CD4-positive, alpha-beta T cell (primary cell): ENCODE measurements around the gene TEX2. TPM values are rescaled to one million over a fixed set of nuclear protein-coding genes. Genes with fewer than 3 reads are reported as not detected.

ENCODE experiments used
- ATAC-seq: fragments of 200-7000 bp; cut with Tn5 transposase; one replicate; pipeline ENCODE4 v1.10.0; 2022; ENCODE audit warnings: mild to moderate bottlenecking; ENCODE audit not compliant: poor library complexity
- CTCF ChIA-PET: fragments of 350-600 bp; sonication (Branson Sonifier 250); formaldehyde crosslinking; loops from one replicate; lab custom pipeline; 2021; ENCODE audit warnings: antibody characterized with exemption, inconsistent platforms; lab: Charles Lee
- POLR2A ChIA-PET: fragments of 350-600 bp; sonication (Branson Sonifier 250); formaldehyde crosslinking; loops from one replicate; lab custom pipeline; 2021; ENCODE audit warnings: antibody characterized with exemption, inconsistent platforms; lab: Charles Lee
- DNase-seq, 14 experiments: peaks; one replicate each; pipeline ENCODE4 v3.0.0-alpha.2; 2013 to 2020; ENCODE audit warnings: mixed read lengths in 2 of 14
- H3K27ac ChIP-seq, 2 donors: one replicate each; pipeline versions ENCODE4 v1.5.1 to v1.7.0; 2013; ENCODE audit warnings: low read length in 2 of 2, low read depth in 1 of 2, mild to moderate bottlenecking in 1 of 2
- H3K27me3 ChIP-seq, 2 experiments: 1 replicate in 1 of 2; 2 replicates in 1 of 2; pipeline versions ENCODE4 v1.6.1 to v1.7.0; 2013; ENCODE audit warnings: low read length in 2 of 2, control low read depth in 1 of 2, mild to moderate bottlenecking in 1 of 2, moderate library complexity in 1 of 2; ENCODE audit not compliant: insufficient read depth in 2 of 2, control insufficient read depth in 1 of 2
- H3K36me3 ChIP-seq: one replicate; pipeline ENCODE4 v1.6.1; 2013; ENCODE audit warnings: low read length, control low read depth; ENCODE audit not compliant: insufficient read depth
- H3K4me1 ChIP-seq: one replicate; pipeline ENCODE4 v1.6.1; 2013; ENCODE audit warnings: low read length, control low read depth; ENCODE audit not compliant: insufficient read depth
- H3K4me3 ChIP-seq: one replicate; pipeline ENCODE4 v1.5.1; 2013; ENCODE audit warnings: mild to moderate bottlenecking, low read length, moderate library complexity
- H3K9me3 ChIP-seq, 2 experiments: 1 replicate in 1 of 2; 2 replicates in 1 of 2; pipeline versions ENCODE4 v1.6.1 to v1.7.0; 2013; ENCODE audit warnings: low read length in 2 of 2, mild to moderate bottlenecking in 2 of 2, control low read depth in 1 of 2, moderate library complexity in 1 of 2; ENCODE audit not compliant: control insufficient read depth in 1 of 2, insufficient read depth in 1 of 2
- H3K27ac Mint-ChIP-seq: one replicate; pipeline ENCODE4 v1.8.0; 2020; ENCODE audit warnings: mixed read lengths
- H3K27me3 Mint-ChIP-seq: one replicate; pipeline ENCODE4 v1.8.0; 2021; ENCODE audit warnings: mixed read lengths
- H3K36me3 Mint-ChIP-seq: one replicate; pipeline ENCODE4 v1.8.0; 2021; ENCODE audit warnings: low read depth, mixed read lengths
- H3K4me1 Mint-ChIP-seq: one replicate; pipeline ENCODE4 v1.8.0; 2021; ENCODE audit warnings: low read depth, mixed read lengths
- H3K4me3 Mint-ChIP-seq: one replicate; pipeline ENCODE4 v1.8.0; 2020; ENCODE audit warnings: mild to moderate bottlenecking, mixed read lengths
- H3K9me3 Mint-ChIP-seq: one replicate; pipeline ENCODE4 v1.8.0; 2020; ENCODE audit warnings: mixed read lengths
- intact Hi-C, 2 experiments: fragments of 100-400 bp; cut with DNase I in 1 of 2; cut with micrococcal nuclease in 1 of 2; formaldehyde crosslinking; loops; one replicate each; pipeline versions ENCODE4 v1.15.1 to v1.9.0; 2023 to 2025; cut with DNase I, micrococcal nuclease
- total RNA-seq, 174 experiments: library from RNA in 2 of 174; stranded (reverse) in 2 of 174; gene quantifications; one replicate each; pipeline ENCODE4 v1.2.3 and lab custom pipeline; 2021 to 2026
- TF ChIP-seq, protein P1 (sequence below): fragments of 200-600 bp; IDR thresholded peaks from one replicate; pipeline ENCODE4 v1.8.0; 2022; ENCODE audit warnings: antibody characterized with exemption, mild to moderate bottlenecking

The TEX2 gene
- total RNA-seq, 2 experiments from 2014 or later = 8.6 to 8.9 TPM

DNA sequence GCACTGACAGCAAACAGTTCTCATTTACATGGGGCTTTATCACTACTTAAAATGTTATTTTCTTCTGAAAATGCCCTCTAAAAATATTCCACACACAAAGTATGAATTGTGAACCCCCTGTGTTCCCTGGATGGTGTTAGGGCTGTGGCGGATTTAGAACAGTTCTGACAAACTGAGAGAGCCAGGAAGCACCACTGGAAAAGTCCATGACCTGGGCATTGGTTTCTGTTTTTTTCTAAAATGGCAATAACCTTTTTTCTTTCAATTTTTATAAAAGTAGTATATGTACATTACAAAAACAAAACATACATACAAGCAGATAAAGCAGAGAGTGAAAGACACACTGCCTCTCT lies 112.1 kb downstream of the TEX2 start:
- TF ChIP-seq, protein P1, sequence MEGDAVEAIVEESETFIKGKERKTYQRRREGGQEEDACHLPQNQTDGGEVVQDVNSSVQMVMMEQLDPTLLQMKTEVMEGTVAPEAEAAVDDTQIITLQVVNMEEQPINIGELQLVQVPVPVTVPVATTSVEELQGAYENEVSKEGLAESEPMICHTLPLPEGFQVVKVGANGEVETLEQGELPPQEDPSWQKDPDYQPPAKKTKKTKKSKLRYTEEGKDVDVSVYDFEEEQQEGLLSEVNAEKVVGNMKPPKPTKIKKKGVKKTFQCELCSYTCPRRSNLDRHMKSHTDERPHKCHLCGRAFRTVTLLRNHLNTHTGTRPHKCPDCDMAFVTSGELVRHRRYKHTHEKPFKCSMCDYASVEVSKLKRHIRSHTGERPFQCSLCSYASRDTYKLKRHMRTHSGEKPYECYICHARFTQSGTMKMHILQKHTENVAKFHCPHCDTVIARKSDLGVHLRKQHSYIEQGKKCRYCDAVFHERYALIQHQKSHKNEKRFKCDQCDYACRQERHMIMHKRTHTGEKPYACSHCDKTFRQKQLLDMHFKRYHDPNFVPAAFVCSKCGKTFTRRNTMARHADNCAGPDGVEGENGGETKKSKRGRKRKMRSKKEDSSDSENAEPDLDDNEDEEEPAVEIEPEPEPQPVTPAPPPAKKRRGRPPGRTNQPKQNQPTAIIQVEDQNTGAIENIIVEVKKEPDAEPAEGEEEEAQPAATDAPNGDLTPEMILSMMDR = no peak
- intact Hi-C loops = no loop called here
- Histone ChIP-seq H3K27ac (no peak overlapping the region), H3K4me1 (peaks cover 15% of the 10 kb centered on the region), H3K27me3 (no peaks in the 10 kb centered on the region), H3K9me3 (no peaks in the 10 kb centered on the region), H3K36me3 (peaks cover 38% of the 10 kb centered on the region), H3K4me3 (no peak overlapping the region)
- DNase-seq = no peak
- peak overlapping the region; percentile 38 for H3K27ac Mint-ChIP-seq
- ATAC-seq = no peak
- H3K4me1 Mint-ChIP-seq = peaks cover 19% of the 10 kb centered on the region
- H3K4me3 Mint-ChIP-seq = no peak overlapping the region
- ChIA-PET CTCF (no interaction called here), POLR2A (no interaction called here)
- no peaks in the 10 kb centered on the region for H3K27me3 Mint-ChIP-seq
- peaks cover 67% of the 10 kb centered on the region for H3K36me3 Mint-ChIP-seq
- H3K9me3 Mint-ChIP-seq = no peaks in the 10 kb centered on the region

DNA sequence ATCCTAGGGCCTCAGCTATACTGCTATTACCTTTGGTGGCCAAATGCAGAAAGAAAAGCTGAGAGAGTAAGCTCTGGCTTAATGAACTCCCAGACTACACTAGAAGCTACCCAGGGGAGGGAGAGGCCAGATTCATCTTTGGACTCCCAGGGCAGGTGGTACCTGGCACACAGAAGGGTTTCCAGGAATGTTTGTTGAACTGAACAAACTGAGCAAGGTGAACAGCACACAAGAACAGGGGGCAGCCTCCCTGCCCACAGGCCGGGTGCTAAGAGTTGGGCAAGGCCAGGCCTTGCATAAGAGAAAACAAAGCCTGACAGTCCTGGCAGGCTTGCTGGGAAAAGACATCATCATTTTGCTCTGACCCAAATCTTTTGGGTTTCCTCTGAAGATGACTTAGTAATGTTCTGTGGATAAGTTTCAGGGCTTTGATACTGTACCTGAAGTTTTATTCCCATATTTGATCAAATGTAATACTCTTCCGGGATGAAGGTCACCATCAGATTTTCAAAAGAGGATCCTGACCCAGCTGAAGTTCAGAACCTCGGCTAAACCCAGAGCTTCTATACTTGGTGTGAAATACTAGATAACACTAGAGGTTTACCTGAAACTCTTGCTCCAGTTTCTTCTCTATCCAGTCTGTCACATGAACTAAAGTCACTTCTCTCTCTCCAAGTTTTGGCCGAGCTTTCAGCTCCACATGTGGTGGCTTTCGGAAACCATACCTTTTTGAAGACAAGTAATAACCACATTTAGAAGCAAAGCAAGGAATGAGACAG lies 112.6 kb downstream of the TEX2 start:
- H3K27me3 ChIP-seq = no peaks in the 10 kb centered on the region
- Mint-ChIP-seq H3K9me3 (no peaks in the 10 kb centered on the region), H3K4me1 (peaks cover 19% of the 10 kb centered on the region), H3K27me3 (no peaks in the 10 kb centered on the region), H3K36me3 (peaks cover 67% of the 10 kb centered on the region), H3K27ac (peak overlapping the region; percentile 38), H3K4me3 (no peak overlapping the region)
- CTCF ChIA-PET = interaction anchor here (0.7 to 3.6 kb wide), 3 partner anchors 18 to 132 kb away, joined by 3 to 13 read pairs (median 7); no protein-coding TSS in a partner anchor
- DNase-seq = no peak
- TF ChIP-seq, protein P1 = no peak
- POLR2A ChIA-PET = interaction anchor here (1.3 to 1.6 kb wide), 2 partner anchors 21 to 218 kb away, joined by 3 to 5 read pairs; partner anchors contain the start of genes CD79B and ERN1
- no peak overlapping the region for H3K27ac ChIP-seq
- H3K4me1 ChIP-seq = peaks cover 15% of the 10 kb centered on the region
- no peak for ATAC-seq
- H3K4me3 ChIP-seq = no peak overlapping the region
- peaks cover 38% of the 10 kb centered on the region for H3K36me3 ChIP-seq
- intact Hi-C loops = no loop called here
- no peaks in the 10 kb centered on the region for H3K9me3 ChIP-seq

DNA sequence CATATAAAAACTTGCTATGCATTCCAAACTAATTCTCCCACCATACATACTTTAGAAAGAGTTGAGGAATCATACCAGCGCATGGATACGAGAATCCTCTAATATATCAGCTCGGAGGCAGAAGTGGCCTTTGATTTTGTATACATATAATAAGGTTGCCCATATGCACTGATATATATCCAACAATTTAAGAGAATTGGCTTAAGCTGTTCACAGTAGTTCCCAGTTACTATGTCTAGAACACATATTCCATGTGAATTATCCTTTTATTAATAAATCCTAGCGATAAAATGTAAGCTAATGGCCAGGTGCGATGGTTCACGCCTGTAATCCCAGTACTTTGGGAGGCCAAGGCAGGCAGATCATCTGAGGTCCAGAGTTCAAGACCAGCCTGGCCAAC lies 113.9 kb downstream of the TEX2 start:
- H3K27ac Mint-ChIP-seq = peak overlapping the region; percentile 75
- TF ChIP-seq, protein P1 = no peak
- DNase-seq = no peak
- Histone ChIP-seq H3K36me3 (peaks cover 35% of the 10 kb centered on the region), H3K4me3 (no peak overlapping the region), H3K27me3 (no peaks in the 10 kb centered on the region), H3K4me1 (peaks cover 21% of the 10 kb centered on the region), H3K9me3 (no peaks in the 10 kb centered on the region), H3K27ac (no peak overlapping the region)
- no peaks in the 10 kb centered on the region for H3K27me3 Mint-ChIP-seq
- ChIA-PET POLR2A (interaction anchor here (0.9 to 2.4 kb wide), 7 partner anchors 19 to 357 kb away, joined by 3 to 7 read pairs (median 3); partner anchors contain the start of genes CD79B, CEP95, ERN1 and ICAM2), CTCF (interaction anchor here (1.7 to 3.6 kb wide), 2 partner anchors 16 to 86 kb away, joined by 6 to 13 read pairs; no protein-coding TSS in a partner anchor)
- peaks cover 19% of the 10 kb centered on the region for H3K4me1 Mint-ChIP-seq
- H3K9me3 Mint-ChIP-seq = no peaks in the 10 kb centered on the region
- ATAC-seq = no peak
- no peak overlapping the region for H3K4me3 Mint-ChIP-seq
- intact Hi-C loops = loop anchor here (5.0 to 10.0 kb wide), 4 partner anchors 133 to 356 kb away; partner anchors contain the start of genes CEP95 (in 1 of the 2), DDX5 (in 1 of the 2), GH1 (in 1 of the 2) and SMARCD2 (in 1 of the 2)
- peaks cover 59% of the 10 kb centered on the region for H3K36me3 Mint-ChIP-seq
